Measurements from ENCODE around the gene RNASEH2A.

The RNASEH2A gene

DNA sequence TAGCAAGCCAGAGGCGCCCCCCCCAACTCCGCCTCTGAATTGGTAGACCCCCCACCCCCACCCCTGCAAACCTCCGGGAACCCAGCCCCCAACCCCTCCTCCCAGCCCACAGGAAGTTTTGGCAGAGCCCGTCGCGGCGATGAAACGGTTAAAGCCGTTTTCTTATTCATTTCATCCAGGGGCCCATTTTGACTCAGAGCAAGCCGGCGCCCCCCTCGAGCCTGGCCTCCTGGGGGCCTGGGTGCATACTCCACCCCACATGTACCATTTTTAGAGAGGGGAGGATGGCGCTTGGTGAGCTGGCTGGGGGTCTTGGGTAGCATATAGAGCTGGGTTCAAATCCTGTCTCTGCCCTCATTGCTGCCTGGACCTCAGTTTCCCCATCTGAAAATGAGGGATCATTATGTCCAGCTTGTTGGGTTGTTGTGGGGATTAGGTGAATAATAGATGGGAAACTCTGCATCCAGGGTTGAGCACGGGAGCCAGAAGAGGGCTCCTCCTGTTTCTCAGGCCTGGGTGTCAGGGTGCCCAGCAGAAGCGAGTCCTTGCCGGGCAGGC is 23.0 kb upstream of the RNASEH2A start:
- peak in 1 of 2 donors; percentile 40 for DNase-seq

DNA sequence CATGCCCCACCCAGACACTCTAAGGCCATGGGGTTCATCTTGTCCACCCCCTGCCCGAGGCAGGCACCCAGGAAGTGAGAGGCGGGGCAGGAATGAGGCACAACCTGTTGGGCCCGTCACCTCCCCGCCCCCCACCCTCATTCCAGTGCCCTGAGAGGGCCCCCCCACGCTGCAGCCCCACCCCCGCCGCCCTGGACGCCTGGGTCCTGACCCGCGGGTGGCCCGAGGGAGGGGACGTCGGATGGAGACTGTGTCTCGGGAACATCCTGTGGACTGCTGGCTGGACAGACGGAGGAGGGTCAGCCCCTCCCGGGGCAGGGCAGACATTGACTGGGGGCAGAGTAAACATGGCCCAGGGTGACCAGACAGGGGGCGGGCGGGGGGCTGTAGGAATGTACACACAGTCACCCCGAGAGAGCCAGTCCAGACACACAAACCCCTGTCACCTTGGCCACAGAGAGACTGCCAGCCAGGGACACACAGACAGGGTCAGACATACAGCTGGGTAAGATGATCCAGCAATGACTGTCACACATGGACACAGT is 22.5 kb upstream of the RNASEH2A start:
- peak; percentile 47 to 65 for DNase-seq

DNA sequence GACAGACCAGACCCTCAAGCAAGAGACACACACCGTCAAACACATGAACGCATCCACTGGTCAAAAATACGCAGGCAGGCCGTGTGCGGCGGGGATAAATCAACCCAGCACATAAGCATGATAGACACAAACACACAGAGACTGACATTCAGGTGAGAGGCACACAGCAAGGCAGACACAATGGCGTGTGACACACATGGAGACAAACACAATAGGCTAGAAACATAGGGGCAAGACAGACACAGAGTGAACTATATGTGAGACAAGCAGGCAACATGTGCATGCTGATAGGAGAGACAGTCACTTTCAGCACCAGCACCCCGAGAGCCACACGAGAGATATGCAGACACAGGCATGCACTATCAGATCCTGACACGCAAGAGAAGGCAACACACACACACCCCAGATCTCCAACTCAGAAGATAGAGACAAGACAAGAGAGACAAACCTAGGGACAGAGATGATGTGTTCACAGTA is 22.0 kb upstream of the RNASEH2A start:
- DNase-seq, result peak; percentile 47 to 50

DNA sequence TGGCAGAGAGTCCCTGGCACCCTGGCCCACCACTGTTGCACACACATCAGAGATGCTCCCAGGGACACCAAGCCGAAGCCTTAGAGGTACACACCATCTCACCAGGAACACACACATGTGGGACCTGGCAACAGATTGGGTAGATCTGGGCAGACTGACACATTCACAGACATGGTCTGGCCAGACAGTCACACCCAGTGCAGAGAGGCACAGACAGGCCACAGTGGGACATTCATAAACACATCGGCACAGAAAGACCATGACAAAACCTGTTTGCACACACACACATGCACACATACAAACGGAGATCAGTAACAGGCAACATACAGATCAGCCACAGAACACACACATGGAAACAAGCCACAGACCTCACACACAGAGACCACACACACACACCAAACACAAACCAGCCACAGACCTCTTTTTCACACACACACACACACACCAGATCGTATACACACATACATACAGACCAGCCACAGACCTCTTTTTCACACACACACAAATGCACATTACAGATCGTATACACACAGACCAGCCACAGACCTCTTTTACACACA is 21.4 kb upstream of the RNASEH2A start:
- DNase-seq, result peak; percentile 74 to 79

DNA sequence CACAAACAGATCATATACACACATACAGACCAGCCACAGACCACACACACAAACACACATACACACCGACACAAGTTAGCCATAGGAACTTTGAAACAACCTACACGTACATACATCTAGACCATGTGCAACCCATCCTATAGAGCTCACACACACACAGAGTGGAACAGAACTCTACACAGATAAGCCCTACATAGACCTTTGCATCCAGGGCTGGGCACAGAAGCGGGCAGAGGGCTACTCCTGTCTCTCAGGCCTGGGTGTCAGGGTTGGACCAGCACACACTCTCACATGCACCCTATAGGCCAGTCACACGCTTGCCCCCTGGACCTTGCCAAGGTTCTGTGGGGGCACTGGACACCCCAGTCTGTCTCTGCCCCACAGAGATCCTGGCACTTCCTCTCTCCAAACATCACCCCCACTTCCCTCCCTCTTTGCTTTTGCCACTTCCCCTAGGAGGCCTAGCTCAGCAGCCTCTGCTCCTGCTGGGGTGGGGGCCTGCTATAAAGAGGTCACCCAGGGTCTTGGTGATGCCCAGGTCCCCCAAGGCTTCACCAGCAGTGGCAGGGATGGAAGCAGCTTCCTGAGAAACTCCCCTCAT is 20.9 kb upstream of the RNASEH2A start:
- peak in 1 of 2 donors; percentile 57 for DNase-seq

DNA sequence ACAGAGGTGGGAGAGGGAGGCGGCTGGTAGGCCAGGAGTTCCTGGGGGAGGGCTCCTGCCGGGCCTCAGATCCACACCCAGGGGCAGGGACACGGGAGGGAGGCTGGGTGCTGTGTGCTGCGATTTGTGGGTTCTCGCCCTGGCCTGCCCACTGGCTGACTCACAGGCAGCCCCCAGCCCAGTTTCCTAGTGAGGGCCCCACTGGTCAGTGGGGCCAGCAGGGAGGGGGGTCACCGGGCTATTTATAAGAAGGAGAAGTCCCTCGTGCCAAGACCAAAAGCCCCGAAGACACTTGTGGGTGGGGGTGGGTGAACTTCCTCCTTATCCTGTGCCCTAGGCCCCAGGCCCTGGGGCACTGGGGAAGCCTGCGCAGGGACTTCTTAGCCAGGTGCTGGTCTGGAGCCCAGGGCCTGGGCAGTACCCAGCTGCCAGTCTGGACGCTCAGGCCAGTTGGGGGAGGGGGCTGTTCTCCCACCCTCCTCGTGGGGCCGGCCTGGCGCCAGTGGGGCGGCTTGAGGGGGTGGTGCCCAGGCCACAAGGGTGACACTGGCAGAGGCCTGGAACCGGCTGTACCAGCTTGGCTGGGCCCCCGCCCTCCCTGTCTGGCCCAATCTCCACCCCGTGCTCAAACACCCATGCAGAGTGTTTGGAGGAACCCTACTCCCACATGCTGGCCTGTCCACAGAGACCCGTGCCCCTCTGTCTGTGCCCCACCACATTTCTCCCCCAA is 20.1 kb upstream of the RNASEH2A start:
- DNase-seq, result peak; percentile 45 to 87

DNA sequence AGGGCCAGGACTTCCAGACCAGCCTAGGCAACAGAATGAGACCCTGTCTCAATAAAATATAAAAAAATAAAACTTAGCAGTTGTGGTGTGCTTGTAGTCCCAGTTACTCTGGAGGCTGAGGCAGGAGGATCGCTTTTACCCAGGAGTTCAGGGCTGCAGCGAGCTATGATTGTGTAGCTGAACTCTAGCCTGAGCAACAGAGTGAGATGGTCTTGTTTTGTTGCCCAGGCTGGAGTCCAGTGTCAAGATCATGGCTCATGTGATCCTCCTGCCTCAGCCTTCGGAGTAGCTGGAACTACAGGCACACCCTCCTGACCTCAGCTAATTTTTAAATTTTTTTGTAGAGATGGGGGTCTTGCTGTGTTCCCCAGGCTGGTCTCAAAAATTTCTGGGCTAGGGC is 19.4 kb upstream of the RNASEH2A start:
- DNase-seq, result no peak

DNA sequence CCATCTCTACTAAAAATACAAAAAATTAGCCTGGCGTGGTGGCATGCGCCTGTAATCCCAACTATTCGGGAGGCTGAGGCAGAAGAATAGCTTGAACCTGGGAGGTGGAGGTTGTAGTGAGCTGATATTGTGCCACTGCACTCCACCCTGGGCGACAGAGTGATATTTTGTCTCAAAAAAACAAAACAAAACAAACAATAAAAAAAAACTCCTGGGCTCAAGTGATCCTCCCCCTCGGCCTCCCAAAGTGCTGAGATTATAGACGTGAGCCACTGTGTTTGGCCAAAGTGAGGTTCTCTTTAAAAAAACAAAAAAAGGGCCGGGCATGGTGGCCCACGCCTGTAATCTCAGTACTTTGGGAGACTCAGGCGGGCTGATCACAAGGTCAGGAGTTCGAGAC is 18.9 kb upstream of the RNASEH2A start:
- no peak for DNase-seq

DNA sequence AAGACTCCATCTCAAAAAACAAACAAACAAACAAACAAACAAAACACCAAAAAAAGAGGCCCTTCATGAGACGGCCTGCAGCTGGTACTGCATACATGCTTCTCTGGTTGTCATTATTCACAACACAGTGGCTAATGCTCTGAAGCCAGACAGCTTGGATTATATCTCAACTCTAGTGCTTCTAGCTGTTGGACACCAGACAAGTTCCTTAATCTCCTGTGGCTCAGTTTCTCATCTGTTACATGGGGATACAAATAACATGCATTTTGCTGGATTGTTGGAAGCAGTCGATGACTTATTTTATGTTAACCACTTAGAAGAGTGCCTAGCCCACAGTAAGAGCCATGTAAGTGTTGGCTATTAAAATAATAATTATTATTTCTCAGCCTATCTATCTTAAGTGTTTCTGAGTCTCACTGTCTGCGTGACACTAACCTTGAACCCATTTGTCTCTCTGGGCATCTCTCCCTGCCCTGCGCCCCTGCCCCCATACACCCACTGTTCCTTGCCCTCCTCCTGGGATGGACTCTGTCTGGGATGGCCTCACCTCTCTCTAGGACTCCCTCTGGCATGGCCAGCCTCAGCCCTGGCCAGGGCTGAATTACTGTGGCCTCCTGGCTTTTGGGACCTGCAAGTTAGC is 18.2 kb upstream of the RNASEH2A start:
- no peak for DNase-seq

DNA sequence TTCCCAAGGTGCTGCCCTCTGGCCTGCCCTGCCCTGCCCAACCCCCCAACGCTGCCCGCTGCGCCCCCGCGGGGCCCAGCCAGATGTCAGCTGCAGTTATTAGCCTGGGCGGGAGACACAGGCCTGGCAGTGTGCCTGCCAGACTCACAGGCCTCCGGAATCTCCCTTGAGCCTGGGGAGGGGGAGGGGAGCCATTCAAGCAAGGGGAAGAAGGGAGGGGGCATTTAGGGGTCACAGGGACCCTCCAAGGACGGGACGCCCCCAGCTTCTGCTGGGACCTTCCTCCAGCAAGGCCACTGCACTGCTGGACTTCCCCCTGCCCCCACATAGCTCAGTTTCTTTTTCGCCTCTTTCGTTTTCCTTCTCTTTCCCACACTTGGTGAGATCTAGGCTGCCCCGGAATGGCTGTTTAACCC is 17.7 kb upstream of the RNASEH2A start:
- peak; percentile 80 to 86 for DNase-seq

DNA sequence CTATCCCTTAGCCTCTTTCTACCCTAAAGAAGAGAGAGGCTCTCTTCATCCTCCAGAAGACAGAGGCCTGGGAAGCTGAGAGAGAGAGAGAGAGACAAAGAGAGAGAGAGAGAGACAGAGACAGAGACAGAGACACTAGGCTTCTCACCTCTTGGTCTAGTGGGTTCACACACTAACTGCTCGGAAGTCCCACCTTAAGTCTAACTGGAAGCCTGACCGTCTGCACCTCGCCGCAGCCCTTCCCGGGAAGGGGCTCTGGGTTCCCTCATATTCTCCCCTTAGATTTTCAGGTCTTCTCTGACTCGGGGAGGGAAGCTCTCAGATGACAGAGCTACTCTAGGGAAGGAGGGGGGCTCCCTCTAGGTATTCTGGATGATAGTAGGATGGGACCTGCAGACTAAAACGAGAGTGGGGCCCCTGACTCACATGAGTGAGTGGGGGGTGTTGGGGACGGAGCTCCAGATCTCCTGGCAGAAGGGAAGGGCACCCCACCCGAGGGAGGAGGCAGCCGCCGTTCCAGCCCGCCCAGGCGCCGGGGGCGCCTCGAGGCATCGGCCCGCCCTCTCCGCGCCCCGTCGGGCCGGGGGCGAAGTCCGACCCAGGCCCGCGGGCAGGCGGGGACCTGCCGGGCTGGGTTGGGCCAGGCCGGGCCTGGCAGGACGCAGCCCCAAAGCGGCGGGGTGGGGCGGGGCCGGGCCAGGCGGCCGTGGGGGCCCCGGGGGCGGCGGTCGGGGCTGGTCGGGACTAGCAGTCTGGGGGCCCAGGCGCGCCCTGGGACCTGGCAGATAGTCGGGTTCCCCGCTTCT is 17.1 kb upstream of the RNASEH2A start:
- no peak for DNase-seq

DNA sequence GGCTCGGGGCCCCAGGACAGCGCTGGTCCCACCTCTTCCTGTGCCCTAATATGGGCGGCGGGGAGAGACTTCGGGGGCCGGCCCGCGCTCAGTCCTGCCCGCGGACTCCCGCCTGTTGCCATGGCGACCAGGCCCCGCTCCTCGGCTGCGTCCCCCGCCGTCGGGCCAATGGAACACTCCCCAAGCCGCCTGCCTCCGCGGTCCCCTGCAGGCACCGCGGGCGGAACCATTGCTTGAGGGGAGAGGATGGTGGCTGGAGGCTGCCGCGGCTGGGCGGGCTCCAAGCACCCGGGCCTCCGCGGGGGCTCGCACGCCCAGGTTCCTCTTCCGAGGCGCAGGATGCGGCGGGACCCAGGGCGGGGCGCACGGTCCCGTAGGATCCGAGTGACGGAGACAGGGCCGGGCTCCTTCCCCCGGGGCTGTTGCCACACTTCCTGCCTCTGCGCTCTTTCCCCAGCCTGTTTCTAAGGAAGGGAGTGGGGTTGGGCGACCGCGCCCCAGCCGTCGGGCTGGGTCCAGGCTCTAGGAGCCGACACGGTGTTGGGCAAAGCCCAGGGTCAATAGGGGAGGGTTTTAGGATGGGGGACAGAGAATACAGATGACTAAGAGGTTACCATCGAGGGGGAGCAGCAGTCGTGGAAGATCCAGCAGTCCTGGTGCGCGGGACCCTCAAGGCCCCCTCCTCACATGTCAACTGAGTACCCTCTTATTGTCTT is 16.3 kb upstream of the RNASEH2A start:
- DNase-seq, result peak; percentile 97 to 99

DNA sequence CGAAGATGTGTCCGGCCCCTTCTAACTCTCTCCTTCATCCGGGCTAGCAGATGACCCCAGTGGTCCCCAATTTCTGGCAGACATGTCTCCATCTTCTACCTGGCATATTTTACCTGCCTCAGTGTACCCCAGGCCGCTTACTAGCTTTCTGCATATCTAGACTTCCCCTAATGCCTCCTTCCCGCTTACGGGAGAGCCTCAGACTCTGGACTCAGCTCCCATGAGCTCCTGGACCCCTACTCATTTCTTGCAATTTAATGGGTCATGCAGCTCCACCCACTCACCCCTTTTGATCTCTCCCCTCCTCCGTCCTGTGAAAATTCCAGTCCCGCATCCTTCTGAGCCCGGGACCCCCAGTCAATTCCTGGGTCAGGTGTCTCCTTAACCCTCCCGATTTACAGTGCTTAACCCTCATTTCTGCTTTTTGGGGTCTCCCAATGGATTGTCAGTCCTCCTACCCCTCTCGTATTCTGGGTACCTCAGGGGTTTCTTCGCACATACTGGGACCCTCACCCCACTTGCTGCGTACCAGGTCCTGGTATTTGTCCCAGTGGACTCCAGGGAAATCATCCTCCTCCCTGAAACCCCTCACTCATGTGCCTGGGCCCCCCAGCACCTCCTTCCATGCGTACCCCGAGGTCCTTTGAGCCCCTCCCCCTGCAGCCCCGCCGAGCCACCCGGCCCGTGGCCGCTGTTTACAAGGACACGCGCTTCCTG is 15.6 kb upstream of the RNASEH2A start:
- peak in 1 of 2 donors; percentile 39 for DNase-seq

DNA sequence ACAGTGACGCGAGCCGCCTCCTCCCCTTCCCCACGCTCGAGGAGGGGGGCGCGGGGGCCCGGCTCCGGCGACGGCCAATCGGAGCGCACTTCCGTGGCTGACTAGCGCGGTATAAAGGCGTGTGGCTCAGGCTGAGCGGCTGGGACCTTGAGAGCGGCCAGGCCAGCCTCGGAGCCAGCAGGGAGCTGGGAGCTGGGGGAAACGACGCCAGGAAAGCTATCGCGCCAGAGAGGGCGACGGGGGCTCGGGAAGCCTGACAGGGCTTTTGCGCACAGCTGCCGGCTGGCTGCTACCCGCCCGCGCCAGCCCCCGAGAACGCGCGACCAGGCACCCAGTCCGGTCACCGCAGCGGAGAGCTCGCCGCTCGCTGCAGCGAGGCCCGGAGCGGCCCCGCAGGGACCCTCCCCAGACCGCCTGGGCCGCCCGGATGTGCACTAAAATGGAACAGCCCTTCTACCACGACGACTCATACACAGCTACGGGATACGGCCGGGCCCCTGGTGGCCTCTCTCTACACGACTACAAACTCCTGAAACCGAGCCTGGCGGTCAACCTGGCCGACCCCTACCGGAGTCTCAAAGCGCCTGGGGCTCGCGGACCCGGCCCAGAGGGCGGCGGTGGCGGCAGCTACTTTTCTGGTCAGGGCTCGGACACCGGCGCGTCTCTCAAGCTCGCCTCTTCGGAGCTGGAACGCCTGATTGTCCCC is 14.9 kb upstream of the RNASEH2A start, which contains the start of gene JUNB:
JUNB (plus strand) TSS at position 142 of the 706 bp plus-strand sequence; CDS start at position 428, 286 bp downstream.
- peak; percentile 99 for DNase-seq

DNA sequence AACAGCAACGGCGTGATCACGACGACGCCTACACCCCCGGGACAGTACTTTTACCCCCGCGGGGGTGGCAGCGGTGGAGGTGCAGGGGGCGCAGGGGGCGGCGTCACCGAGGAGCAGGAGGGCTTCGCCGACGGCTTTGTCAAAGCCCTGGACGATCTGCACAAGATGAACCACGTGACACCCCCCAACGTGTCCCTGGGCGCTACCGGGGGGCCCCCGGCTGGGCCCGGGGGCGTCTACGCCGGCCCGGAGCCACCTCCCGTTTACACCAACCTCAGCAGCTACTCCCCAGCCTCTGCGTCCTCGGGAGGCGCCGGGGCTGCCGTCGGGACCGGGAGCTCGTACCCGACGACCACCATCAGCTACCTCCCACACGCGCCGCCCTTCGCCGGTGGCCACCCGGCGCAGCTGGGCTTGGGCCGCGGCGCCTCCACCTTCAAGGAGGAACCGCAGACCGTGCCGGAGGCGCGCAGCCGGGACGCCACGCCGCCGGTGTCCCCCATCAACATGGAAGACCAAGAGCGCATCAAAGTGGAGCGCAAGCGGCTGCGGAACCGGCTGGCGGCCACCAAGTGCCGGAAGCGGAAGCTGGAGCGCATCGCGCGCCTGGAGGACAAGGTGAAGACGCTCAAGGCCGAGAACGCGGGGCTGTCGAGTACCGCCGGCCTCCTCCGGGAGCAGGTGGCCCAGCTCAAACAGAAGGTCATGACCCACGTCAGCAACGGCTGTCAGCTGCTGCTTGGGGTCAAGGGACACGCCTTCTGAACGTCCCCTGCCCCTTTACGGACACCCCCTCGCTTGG is 14.1 kb upstream of the RNASEH2A start:
- DNase-seq, result peak; percentile 70 to 71

DNA sequence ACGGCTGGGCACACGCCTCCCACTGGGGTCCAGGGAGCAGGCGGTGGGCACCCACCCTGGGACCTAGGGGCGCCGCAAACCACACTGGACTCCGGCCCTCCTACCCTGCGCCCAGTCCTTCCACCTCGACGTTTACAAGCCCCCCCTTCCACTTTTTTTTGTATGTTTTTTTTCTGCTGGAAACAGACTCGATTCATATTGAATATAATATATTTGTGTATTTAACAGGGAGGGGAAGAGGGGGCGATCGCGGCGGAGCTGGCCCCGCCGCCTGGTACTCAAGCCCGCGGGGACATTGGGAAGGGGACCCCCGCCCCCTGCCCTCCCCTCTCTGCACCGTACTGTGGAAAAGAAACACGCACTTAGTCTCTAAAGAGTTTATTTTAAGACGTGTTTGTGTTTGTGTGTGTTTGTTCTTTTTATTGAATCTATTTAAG is 13.5 kb upstream of the RNASEH2A start:
- DNase-seq, result no peak

DNA sequence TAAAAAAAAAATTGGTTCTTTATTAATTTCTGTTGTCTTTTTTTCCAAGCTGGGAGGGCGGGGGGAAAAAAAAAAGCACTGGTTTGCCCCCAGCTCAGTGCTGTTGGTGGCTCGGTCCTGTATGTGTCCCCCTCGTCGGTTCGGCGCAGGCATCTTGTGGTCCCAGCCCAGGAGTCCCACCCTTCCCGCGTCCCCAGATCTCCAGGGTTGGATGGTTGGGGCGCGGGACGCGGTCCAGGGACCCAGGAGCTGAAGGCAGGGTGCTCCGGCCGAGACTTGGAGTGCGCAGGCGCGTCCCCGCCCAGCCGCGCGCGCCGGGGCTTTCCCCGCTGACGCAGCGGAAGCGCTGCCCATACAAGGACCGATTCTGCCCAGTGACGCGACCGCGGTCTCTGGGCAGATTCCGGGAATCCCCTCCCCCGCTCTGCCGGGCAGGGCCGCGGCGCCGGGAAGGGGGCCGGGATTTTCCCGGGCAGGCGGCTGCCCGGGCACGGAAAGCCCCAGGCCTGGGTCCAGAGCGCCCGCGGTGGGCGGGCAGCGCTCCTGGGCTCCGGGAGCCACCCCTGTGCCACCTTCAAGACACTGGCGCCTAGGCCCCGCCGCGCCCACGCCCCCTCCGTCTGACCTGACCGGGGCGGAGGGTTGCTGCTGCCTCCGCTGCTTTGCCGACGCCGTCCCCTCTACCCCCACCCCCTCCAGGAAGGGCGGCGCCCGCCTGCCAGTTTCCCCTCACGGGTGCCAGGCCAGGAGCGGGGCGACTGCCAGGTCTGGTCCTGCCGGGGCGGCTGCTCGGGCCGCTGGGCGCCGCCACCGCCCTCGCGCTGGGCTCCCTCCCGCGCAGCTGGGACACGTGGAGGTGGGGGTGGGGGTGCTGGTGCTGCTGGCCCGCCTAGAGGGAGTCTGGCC is 12.8 kb upstream of the RNASEH2A start:
- peak; percentile 96 to 97 for DNase-seq

Measured in CD4-positive, alpha-beta T cell treated with Interleukin-1 beta for 1 hour (primary cell).